HCT116 (cell line): ENCODE measurements around the gene FOXP1. TPM values are rescaled to one million over a fixed set of nuclear protein-coding genes. Genes with fewer than 3 reads are reported as not detected.

ENCODE experiments used
- ATAC-seq: fragments of 200-7000 bp; cut with Tn5 transposase; 2 replicates; pipeline ENCODE4 v1.9.1; 2020; ENCODE audit warnings: mild to moderate bottlenecking, moderate library complexity
- BruUV-seq: library from RNA; stranded (reverse); fragments of 400-500 nt; replicated peaks from 2 replicates; lab custom pipeline; 2021; lab: Mats Ljungman, UMichigan
- CTCF ChIA-PET: fragments of 300-600 bp; sonication (Branson Sonifier 250); formaldehyde crosslinking; loops from one replicate; lab custom pipeline; 2021; ENCODE audit warnings: antibody characterized with exemption; lab: Charles Lee
- POLR2A ChIA-PET: fragments of 300-600, 350-600 bp; sonication (Branson Sonifier 250); formaldehyde crosslinking; loops from one replicate; lab custom pipeline; 2021; ENCODE audit warnings: antibody characterized with exemption; lab: Charles Lee
- RAD21 ChIA-PET, 2 experiments: fragments of 300-600 bp; sonication (Branson Sonifier 250); formaldehyde crosslinking; loops; one replicate each; lab custom pipeline; 2023; ENCODE audit warnings: low total read pairs in 2 of 2; ENCODE audit not compliant: uncharacterized antibody in 2 of 2, unreplicated experiment in 2 of 2, low non-redundant PET in 1 of 2; lab: Charles Lee
- DNase-seq: peaks from one replicate; pipeline ENCODE4 v3.0.0-alpha.2; 2010; ENCODE audit warnings: low read depth, low spot score
- H2AFZ ChIP-seq: fragments of 200-600 bp; shearing (Covaris generic), sonication (generic); 2 replicates; pipeline ENCODE4 v1.6.1; 2017; ENCODE audit warnings: low read depth, mixed run types, mixed read lengths, antibody characterized with exemption, low read length; ENCODE audit not compliant: poor library complexity, severe bottlenecking
- H3K27ac ChIP-seq: 2 replicates; pipeline ENCODE4 v1.5.1; 2012; ENCODE audit warnings: low read depth, low read length
- H3K27me3 ChIP-seq: fragments of 200-600 bp; sonication (generic); 2 replicates; pipeline ENCODE4 v1.6.1; 2016; ENCODE audit warnings: mixed run types, low read length, mixed read lengths; ENCODE audit not compliant: insufficient read depth
- H3K36me3 ChIP-seq, 2 experiments: fragments of 200-500 bp in 1 of 2; fragments of 200-600 bp in 1 of 2; sonication (Bioruptor generic) in 1 of 2; sonication (generic) in 1 of 2; 2 replicates each; pipeline versions ENCODE4 v1.5.1 to v1.6.1; 2014 to 2016; ENCODE audit warnings: low read length in 2 of 2, inconsistent platforms in 1 of 2, mixed read lengths in 1 of 2, mixed run types in 1 of 2; ENCODE audit not compliant: insufficient read depth in 2 of 2, control insufficient read depth in 1 of 2
- H3K4me1 ChIP-seq, 2 experiments: fragments of 200-600 bp in 1 of 2; sonication (generic) in 1 of 2; 2 replicates each; pipeline versions ENCODE4 v1.5.1 to v1.6.1; 2012 to 2017; ENCODE audit warnings: low read length in 2 of 2, inconsistent platforms in 1 of 2, mild to moderate bottlenecking in 1 of 2, mixed read lengths in 1 of 2, mixed run types in 1 of 2, moderate library complexity in 1 of 2; ENCODE audit not compliant: insufficient read depth in 2 of 2, control insufficient read depth in 1 of 2
- H3K4me2 ChIP-seq: fragments of 200-600 bp; sonication (generic); 2 replicates; pipeline ENCODE4 v1.6.1; 2017; ENCODE audit warnings: mixed run types, low read length, mixed read lengths
- H3K4me3 ChIP-seq, 2 experiments: fragments of 200-600 bp in 1 of 2; sonication (generic) in 1 of 2; replicated peaks in 1 of 2; 2 replicates each; pipeline ENCODE4 v1.5.1; 2011 to 2016; ENCODE audit warnings: low read length in 2 of 2, control low read depth in 1 of 2, low read depth in 1 of 2, mild to moderate bottlenecking in 1 of 2, mixed read lengths in 1 of 2, mixed run types in 1 of 2
- H3K79me2 ChIP-seq: fragments of 200-600 bp; sonication (generic); 2 replicates; pipeline ENCODE4 v1.6.1; 2017; ENCODE audit warnings: mild to moderate bottlenecking, mixed run types, low read length, moderate library complexity, mixed read lengths; ENCODE audit not compliant: insufficient read depth
- H3K9ac ChIP-seq: fragments of 200-600 bp; sonication (generic); 2 replicates; pipeline ENCODE4 v1.6.1; 2016; ENCODE audit warnings: low read length, mixed read lengths
- H3K9me2 ChIP-seq: fragments of 200-600 bp; sonication (generic), shearing (Covaris generic); 2 replicates; pipeline ENCODE4 v1.6.1; 2017; ENCODE audit warnings: mixed run types, mild to moderate bottlenecking, moderate library complexity; ENCODE audit not compliant: insufficient read depth
- H3K9me3 ChIP-seq, 2 experiments: fragments of 200-500 bp in 1 of 2; fragments of 200-600 bp in 1 of 2; sonication (Bioruptor generic) in 1 of 2; sonication (generic) in 1 of 2; 2 replicates each; pipeline ENCODE4 v1.6.1; 2014 to 2017; ENCODE audit warnings: low read length in 2 of 2, mixed read lengths in 2 of 2, inconsistent platforms in 1 of 2, low read depth in 1 of 2, mild to moderate bottlenecking in 1 of 2, mixed run types in 1 of 2, moderate library complexity in 1 of 2; ENCODE audit not compliant: control insufficient read depth in 1 of 2, insufficient read depth in 1 of 2
- H4K20me1 ChIP-seq: fragments of 200-600 bp; sonication (generic), shearing (Covaris generic); 2 replicates; pipeline ENCODE4 v1.6.1; 2017; ENCODE audit warnings: mixed run types, mild to moderate bottlenecking, moderate library complexity; ENCODE audit not compliant: insufficient read depth
- ELF1 ChIP-seq: IDR thresholded peaks from 2 replicates; pipeline ENCODE4 v1.6.1; 2012; ENCODE audit warnings: low read depth, borderline replicate concordance
- EZH2 ChIP-seq: fragments of 200-600 bp; sonication (generic); IDR thresholded peaks from 2 replicates; pipeline ENCODE4 v1.6.1; 2017; ENCODE audit warnings: antibody characterized with exemption, mixed run types
- EZH2phosphoT487 ChIP-seq: fragments of 200-600 bp; IDR thresholded peaks from 2 replicates; pipeline ENCODE4 v1.6.1; 2018; ENCODE audit warnings: antibody characterized with exemption, borderline replicate concordance
- RAD21 ChIP-seq: IDR thresholded peaks from 2 replicates; pipeline ENCODE4 v1.6.1; 2012; ENCODE audit warnings: low read depth, mild to moderate bottlenecking
- SIN3A ChIP-seq: IDR thresholded peaks from 2 replicates; pipeline ENCODE4 v1.6.1; 2012; ENCODE audit warnings: low read depth
- TCF7L2 ChIP-seq: IDR thresholded peaks from 2 replicates; pipeline ENCODE4 v1.7.0; 2011; ENCODE audit warnings: borderline replicate concordance, inconsistent platforms; ENCODE audit not compliant: insufficient read depth, insufficient read length; ENCODE audit errors: extremely low read depth
- YY1 ChIP-seq: IDR thresholded peaks from 2 replicates; pipeline ENCODE4 v1.6.1; 2011; ENCODE audit warnings: low read length, low read depth, moderate library complexity, mild to moderate bottlenecking; ENCODE audit not compliant: insufficient replicate concordance; ENCODE audit errors: extremely low read depth
- intact Hi-C: fragments of 100-400 bp; cut with micrococcal nuclease; formaldehyde crosslinking; loops from 2 replicates; pipeline ENCODE4 v1.10.0; 2022
- total RNA-seq: library from RNA; stranded (reverse); gene quantifications from one replicate; pipeline ENCODE4 v1.2.1, GENCODE V29; 2021; ENCODE audit not compliant: unreplicated experiment
- TF ChIP-seq, protein P1 (sequence below): IDR thresholded peaks from 2 replicates; pipeline ENCODE4 v1.6.1; 2012; ENCODE audit warnings: low read depth
- TF ChIP-seq, protein P2 (sequence below), 3 experiments: fragments of 200-600 bp in 1 of 3; sonication (generic) in 1 of 3; IDR thresholded peaks in 2 of 3; conservative IDR thresholded peaks in 1 of 3; 2 replicates each; pipeline ENCODE4 v1.5.1; 2012 to 2017; ENCODE audit warnings: low read depth in 2 of 3, low read length in 2 of 3, antibody characterized with exemption in 1 of 3, borderline replicate concordance in 1 of 3, control low read depth in 1 of 3, mild to moderate bottlenecking in 1 of 3, mixed read lengths in 1 of 3, mixed run types in 1 of 3, moderate library complexity in 1 of 3; ENCODE audit not compliant: insufficient read depth in 1 of 3

The FOXP1 gene
- total RNA-seq, 1 experiment from 2014 or later = 11.4 TPM

DNA sequence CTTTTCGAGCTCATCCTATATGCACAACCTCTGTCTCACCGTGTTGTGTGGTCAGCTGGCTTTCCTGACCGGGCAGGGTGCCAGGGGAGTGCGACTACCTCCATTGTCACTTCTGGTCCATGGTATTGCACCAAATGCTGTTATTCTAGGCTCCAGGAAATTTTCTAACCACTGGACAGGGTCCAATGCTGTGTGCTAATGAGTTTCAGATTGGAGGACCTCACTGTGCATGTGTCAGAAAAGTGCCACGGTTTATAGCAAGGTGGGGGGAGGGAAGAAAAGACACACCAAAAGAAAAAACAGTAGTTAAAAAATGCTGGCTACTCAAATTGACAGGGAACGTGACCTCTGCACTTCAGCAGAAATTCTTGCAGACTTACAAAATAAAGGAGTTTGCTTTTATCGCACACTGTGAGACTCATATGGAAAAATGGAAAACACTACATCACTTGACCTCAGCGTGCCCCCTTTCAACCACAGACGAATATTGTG lies 480.1 kb downstream of the FOXP1 start:
- no peaks in the 10 kb centered on the region for H3K9me3 ChIP-seq
- TF ChIP-seq EZH2phosphoT487 (no peak), TCF7L2 (no peak), ELF1 (no peak)
- TF ChIP-seq, all 23 proteins: peak for 0
- Histone ChIP-seq H3K9ac (no peak overlapping the region), H3K4me2 (no peak overlapping the region), H3K9me2 (no peaks in the 10 kb centered on the region), H4K20me1 (no peaks in the 10 kb centered on the region), H3K27ac (no peak overlapping the region), H3K27me3 (no peaks in the 10 kb centered on the region), H3K36me3 (no peaks in the 10 kb centered on the region), H3K79me2 (no peaks in the 10 kb centered on the region), H3K4me1 (peaks cover 0 to 8% of the 10 kb centered on the region in 2 experiments; a peak in 1 of 4 replicates), H2AFZ (no peak overlapping the region), H3K4me3 (no peak overlapping the region)
- ChIA-PET RAD21 (no interaction called here), CTCF (no interaction called here), POLR2A (no interaction called here)
- DNase-seq = no peak
- intact Hi-C loops = no loop called here
- BruUV-seq = no TSS peak
- ATAC-seq = no peak

DNA sequence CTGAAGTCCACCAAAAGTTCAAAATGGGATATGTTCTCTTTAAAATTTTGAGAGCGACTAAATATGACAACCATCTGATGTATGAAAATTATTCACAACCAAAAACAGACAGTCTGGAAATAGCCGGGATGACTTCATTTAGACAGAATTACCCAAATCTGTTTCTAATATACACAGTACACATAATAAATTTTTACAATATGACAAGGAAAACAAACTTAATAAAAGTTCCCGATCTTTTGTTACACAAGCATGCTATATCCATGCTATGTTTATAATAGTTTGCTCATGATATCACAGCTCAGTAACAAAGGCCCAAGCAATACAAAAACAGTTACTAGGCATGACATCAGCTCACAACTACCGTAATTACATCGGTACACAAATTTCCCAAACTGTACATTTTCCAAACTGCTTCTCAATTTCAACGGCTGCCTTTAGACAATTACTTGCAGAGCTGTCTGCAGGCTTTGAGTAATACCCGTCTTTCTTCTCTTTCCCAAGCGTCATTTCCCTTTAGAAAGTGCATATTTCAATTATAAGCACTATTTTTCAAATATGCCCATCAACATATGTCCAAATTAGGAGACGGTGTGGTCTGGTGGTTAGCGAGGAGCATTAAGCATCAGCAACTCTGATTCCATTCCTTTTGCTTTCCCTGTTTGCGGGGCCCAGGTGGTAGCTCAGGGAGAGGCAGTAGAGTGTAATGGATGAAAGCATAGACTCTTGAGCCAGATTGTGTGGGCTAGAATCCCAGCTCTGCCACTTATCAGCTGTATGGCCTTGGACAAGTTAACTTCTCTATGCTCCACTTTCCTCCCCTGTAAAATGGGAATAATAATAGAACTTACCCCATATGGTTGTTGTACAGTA lies 481.2 kb downstream of the FOXP1 start:
- Histone ChIP-seq H3K4me3 (no peak overlapping the region), H3K9ac (no peak overlapping the region), H3K27ac (no peak overlapping the region), H4K20me1 (no peaks in the 10 kb centered on the region), H3K27me3 (no peaks in the 10 kb centered on the region), H3K9me3 (no peaks in the 10 kb centered on the region), H3K9me2 (no peaks in the 10 kb centered on the region), H3K36me3 (no peaks in the 10 kb centered on the region), H3K4me1 (peaks cover 0 to 8% of the 10 kb centered on the region in 2 experiments; a peak in 1 of 4 replicates), H3K4me2 (no peak overlapping the region), H3K79me2 (no peaks in the 10 kb centered on the region), H2AFZ (no peak overlapping the region)
- TF ChIP-seq, protein P1, sequence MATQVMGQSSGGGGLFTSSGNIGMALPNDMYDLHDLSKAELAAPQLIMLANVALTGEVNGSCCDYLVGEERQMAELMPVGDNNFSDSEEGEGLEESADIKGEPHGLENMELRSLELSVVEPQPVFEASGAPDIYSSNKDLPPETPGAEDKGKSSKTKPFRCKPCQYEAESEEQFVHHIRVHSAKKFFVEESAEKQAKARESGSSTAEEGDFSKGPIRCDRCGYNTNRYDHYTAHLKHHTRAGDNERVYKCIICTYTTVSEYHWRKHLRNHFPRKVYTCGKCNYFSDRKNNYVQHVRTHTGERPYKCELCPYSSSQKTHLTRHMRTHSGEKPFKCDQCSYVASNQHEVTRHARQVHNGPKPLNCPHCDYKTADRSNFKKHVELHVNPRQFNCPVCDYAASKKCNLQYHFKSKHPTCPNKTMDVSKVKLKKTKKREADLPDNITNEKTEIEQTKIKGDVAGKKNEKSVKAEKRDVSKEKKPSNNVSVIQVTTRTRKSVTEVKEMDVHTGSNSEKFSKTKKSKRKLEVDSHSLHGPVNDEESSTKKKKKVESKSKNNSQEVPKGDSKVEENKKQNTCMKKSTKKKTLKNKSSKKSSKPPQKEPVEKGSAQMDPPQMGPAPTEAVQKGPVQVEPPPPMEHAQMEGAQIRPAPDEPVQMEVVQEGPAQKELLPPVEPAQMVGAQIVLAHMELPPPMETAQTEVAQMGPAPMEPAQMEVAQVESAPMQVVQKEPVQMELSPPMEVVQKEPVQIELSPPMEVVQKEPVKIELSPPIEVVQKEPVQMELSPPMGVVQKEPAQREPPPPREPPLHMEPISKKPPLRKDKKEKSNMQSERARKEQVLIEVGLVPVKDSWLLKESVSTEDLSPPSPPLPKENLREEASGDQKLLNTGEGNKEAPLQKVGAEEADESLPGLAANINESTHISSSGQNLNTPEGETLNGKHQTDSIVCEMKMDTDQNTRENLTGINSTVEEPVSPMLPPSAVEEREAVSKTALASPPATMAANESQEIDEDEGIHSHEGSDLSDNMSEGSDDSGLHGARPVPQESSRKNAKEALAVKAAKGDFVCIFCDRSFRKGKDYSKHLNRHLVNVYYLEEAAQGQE = no peak
- TF ChIP-seq ELF1 (no peak), EZH2phosphoT487 (no peak), RAD21 (no peak), SIN3A (no peak), EZH2 (no peak), YY1 (no peak), TCF7L2 (no peak)
- TF ChIP-seq, protein P2, sequence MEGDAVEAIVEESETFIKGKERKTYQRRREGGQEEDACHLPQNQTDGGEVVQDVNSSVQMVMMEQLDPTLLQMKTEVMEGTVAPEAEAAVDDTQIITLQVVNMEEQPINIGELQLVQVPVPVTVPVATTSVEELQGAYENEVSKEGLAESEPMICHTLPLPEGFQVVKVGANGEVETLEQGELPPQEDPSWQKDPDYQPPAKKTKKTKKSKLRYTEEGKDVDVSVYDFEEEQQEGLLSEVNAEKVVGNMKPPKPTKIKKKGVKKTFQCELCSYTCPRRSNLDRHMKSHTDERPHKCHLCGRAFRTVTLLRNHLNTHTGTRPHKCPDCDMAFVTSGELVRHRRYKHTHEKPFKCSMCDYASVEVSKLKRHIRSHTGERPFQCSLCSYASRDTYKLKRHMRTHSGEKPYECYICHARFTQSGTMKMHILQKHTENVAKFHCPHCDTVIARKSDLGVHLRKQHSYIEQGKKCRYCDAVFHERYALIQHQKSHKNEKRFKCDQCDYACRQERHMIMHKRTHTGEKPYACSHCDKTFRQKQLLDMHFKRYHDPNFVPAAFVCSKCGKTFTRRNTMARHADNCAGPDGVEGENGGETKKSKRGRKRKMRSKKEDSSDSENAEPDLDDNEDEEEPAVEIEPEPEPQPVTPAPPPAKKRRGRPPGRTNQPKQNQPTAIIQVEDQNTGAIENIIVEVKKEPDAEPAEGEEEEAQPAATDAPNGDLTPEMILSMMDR (IDR thresholded peaks at IDR 0.05 in 2 of 3, conservative IDR thresholded peaks at IDR 0.05 in 1 of 3; ENCODE audit: borderline replicate concordance in 1 of 3, insufficient read depth in 1 of 3, low read depth in 2 of 3, low read length in 2 of 3) = no peak
- ChIA-PET POLR2A (no interaction called here), RAD21 (no interaction called here), CTCF (no interaction called here)
- no peak for DNase-seq
- intact Hi-C loops = no loop called here
- ATAC-seq = no peak
- no TSS peak for BruUV-seq
